GM12878 (cell line): Measurements from ENCODE around the gene ANXA11. TPM values are rescaled to one million over a fixed set of nuclear protein-coding genes. Genes with fewer than 3 reads are reported as not detected.

Experiments
- ATAC-seq: fragments of 200-7000 bp; cut with Tn5 transposase; 3 replicates; pipeline ENCODE4 v1.9.1; 2020; ENCODE audit warnings: mild to moderate bottlenecking, moderate library complexity
- BruUV-seq: library from RNA; stranded (reverse); fragments of 400-500 nt; replicated peaks from 2 replicates; lab custom pipeline; 2021; lab: Mats Ljungman, UMichigan
- CTCF ChIA-PET: fragments of 300-600 bp; sonication (Branson Sonifier 250); formaldehyde crosslinking; extraction: SDS; loops from one replicate; lab custom pipeline; 2021; ENCODE audit warnings: inconsistent platforms; lab: Yijun Ruan, JAX
- POLR2A ChIA-PET: fragments of 350-600 bp; formaldehyde crosslinking; extraction: SDS; loops from one replicate; lab custom pipeline; 2021; ENCODE audit warnings: inconsistent platforms; lab: Charles Lee
- RAD21 ChIA-PET: fragments of 300-600 bp; sonication (Branson Sonifier 250); formaldehyde crosslinking; loops from one replicate; lab custom pipeline; 2023; ENCODE audit warnings: antibody characterized with exemption; ENCODE audit not compliant: unreplicated experiment; lab: Charles Lee
- SMC1A ChIA-PET: fragments of 300-600 bp; sonication (Branson Sonifier 250); formaldehyde crosslinking; loops from one replicate; lab custom pipeline; 2023; ENCODE audit not compliant: unreplicated experiment, uncharacterized antibody; lab: Charles Lee
- DNase-seq: peaks from one replicate; pipeline ENCODE4 v3.0.0-alpha.2; 2011; ENCODE audit warnings: low read depth, low spot score
- FAIRE-seq: peaks from 3 replicates; lab custom pipeline; 2011; peaks lifted over from hg19 to GRCh38; lab: Jason Lieb, UNC
- H2AFZ ChIP-seq: 2 replicates; pipeline ENCODE4 v1.6.0; 2011; ENCODE audit warnings: low read depth, low read length, control low read depth; ENCODE audit not compliant: control insufficient read depth
- H3K27ac ChIP-seq: 2 replicates; pipeline ENCODE4 v1.5.1; 2011; ENCODE audit warnings: control low read depth; ENCODE audit not compliant: control insufficient read depth, insufficient read depth
- H3K27me3 ChIP-seq, 2 experiments: replicated peaks in 1 of 2; 2 replicates each; pipeline versions ENCODE4 v1.6.0 to v1.6.1; 2011; ENCODE audit warnings: low read length in 1 of 2; ENCODE audit not compliant: control insufficient read depth in 2 of 2, insufficient read depth in 2 of 2
- H3K36me3 ChIP-seq, 2 experiments: 2 replicates each; pipeline ENCODE4 v1.5.1; 2011; ENCODE audit warnings: low read length in 1 of 2; ENCODE audit not compliant: control insufficient read depth in 2 of 2, insufficient read depth in 2 of 2
- H3K4me1 ChIP-seq: 2 replicates; pipeline ENCODE4 v1.6.1; 2011; ENCODE audit warnings: mild to moderate bottlenecking, low read length, moderate library complexity, mixed read lengths; ENCODE audit not compliant: control insufficient read depth, insufficient read depth
- H3K4me2 ChIP-seq: 2 replicates; pipeline ENCODE4 v1.6.0; 2011; ENCODE audit warnings: control low read depth; ENCODE audit not compliant: control insufficient read depth, insufficient read depth
- H3K4me3 ChIP-seq: fragments of 200-600 bp; sonication (generic); 2 replicates; pipeline ENCODE4 v1.5.1; 2016
- H3K79me2 ChIP-seq: 2 replicates; pipeline ENCODE4 v1.6.0; 2011; ENCODE audit warnings: low read length; ENCODE audit not compliant: control insufficient read depth, insufficient read depth
- H3K9ac ChIP-seq: 2 replicates; pipeline ENCODE4 v1.8.0; 2011; ENCODE audit warnings: low read length, control low read depth, mixed read lengths; ENCODE audit not compliant: control insufficient read depth, insufficient read depth
- H3K9me3 ChIP-seq: replicated peaks from 3 replicates; pipeline ENCODE4 v1.5.1; 2011; ENCODE audit warnings: mild to moderate bottlenecking, low read length; ENCODE audit not compliant: control insufficient read depth, insufficient read depth
- H4K20me1 ChIP-seq: 2 replicates; pipeline ENCODE4 v1.6.0; 2011; ENCODE audit not compliant: control insufficient read depth, insufficient read depth
- BCL11A ChIP-seq: IDR thresholded peaks from 2 replicates; pipeline ENCODE4 v1.6.1; 2011; ENCODE audit warnings: low read depth, low read length
- BCLAF1 ChIP-seq: fragments of 450-650 bp; IDR thresholded peaks from 2 replicates; pipeline ENCODE4 v1.6.1; 2017; ENCODE audit warnings: antibody characterized with exemption, mild to moderate bottlenecking, moderate library complexity
- CBFB ChIP-seq: IDR thresholded peaks from 2 replicates; pipeline ENCODE4 v1.6.1; 2016; ENCODE audit warnings: antibody characterized with exemption, low read depth
- EED ChIP-seq: sonication (generic); IDR thresholded peaks from 2 replicates; pipeline ENCODE4 v1.6.1; 2016; ENCODE audit warnings: antibody characterized with exemption, low read depth
- EP300 ChIP-seq, 2 experiments: fragments of 150-350 bp in 1 of 2; IDR thresholded peaks; 2 replicates each; pipeline ENCODE4 v1.6.1; 2011 to 2012; ENCODE audit warnings: low read depth in 2 of 2, low read length in 2 of 2, borderline replicate concordance in 1 of 2, improper control_type of control experiment in 1 of 2, inconsistent platforms in 1 of 2; ENCODE audit not compliant: control insufficient read depth in 1 of 2
- HDGF ChIP-seq: fragments of 450-650 bp; IDR thresholded peaks from 2 replicates; pipeline ENCODE4 v1.6.1; 2016; ENCODE audit warnings: antibody characterized with exemption
- IKZF2 ChIP-seq, 2 experiments: fragments of 450-650 bp; IDR thresholded peaks; 2 replicates each; pipeline ENCODE4 v1.6.1; 2017; ENCODE audit warnings: mild to moderate bottlenecking in 2 of 2, moderate library complexity in 2 of 2
- MXI1 ChIP-seq: fragments of 150-350 bp; IDR thresholded peaks from 2 replicates; pipeline ENCODE4 v1.6.1; 2011; ENCODE audit warnings: low read depth, mild to moderate bottlenecking, inconsistent platforms, low read length, improper control_type of control experiment
- NBN ChIP-seq: fragments of 450-650 bp; IDR thresholded peaks from 2 replicates; pipeline ENCODE4 v1.6.1; 2016
- SREBF1 ChIP-seq: IDR thresholded peaks from 2 replicates; pipeline ENCODE4 v1.6.1; 2012; ENCODE audit warnings: mild to moderate bottlenecking, low read length
- TCF7 ChIP-seq: IDR thresholded peaks from 2 replicates; pipeline ENCODE4 v1.6.1; 2014; ENCODE audit warnings: antibody characterized with exemption, borderline replicate concordance
- WRNIP1 ChIP-seq: IDR thresholded peaks from 2 replicates; pipeline ENCODE4 v1.6.1; 2011; ENCODE audit warnings: low read depth, low read length, improper control_type of control experiment, borderline replicate concordance
- ZNF217 ChIP-seq: fragments of 450-650 bp; IDR thresholded peaks from 2 replicates; pipeline ENCODE4 v1.6.1; 2017; ENCODE audit warnings: antibody characterized with exemption, mild to moderate bottlenecking
- WGBS: methylation state at CpG from one replicate; pipeline ENCODE4 v1.1.6; 2016; ENCODE audit warnings: low lambda C conversion rate; ENCODE audit not compliant: insufficient replicate concordance, insufficient coverage; ENCODE audit errors: missing lambda C conversion rate; 5-methylcytosine and 5-hydroxymethylcytosine counted together
- in situ Hi-C: fragments of 300-500 bp; cut with MboI; formaldehyde crosslinking; loops from 9 replicates; pipeline ENCODE4 v1.14.3; 2018; ENCODE audit warnings: mixed read lengths
- intact Hi-C: fragments of 100-400 bp; cut with micrococcal nuclease; formaldehyde crosslinking; loops from one replicate; pipeline ENCODE4 v1.14.2; 2022; ENCODE audit not compliant: unreplicated experiment
- polyA plus RNA-seq, 11 experiments: library from polyadenylated mRNA; depleted of rRNA in 4 of 11; unstranded in 6 of 11; stranded (reverse) in 5 of 11; fragments of >200 nt; fragmentation: Nextera tagmentation in 4 of 11; fragmentation: Illumina TruSeq in 1 of 11; extraction: Ambion mirVana in 4 of 11; extraction: Trizol in 1 of 11; gene quantifications; 1 replicate in 1 of 11; 2 replicates in 10 of 11; pipeline versions ENCODE4 v1.2.1 to v1.2.3, GENCODE V29; 2011 to 2016; ENCODE audit warnings: inconsistent platforms in 2 of 11, missing spikeins in 2 of 11, low read depth in 1 of 11
- total RNA-seq, 4 experiments: library from RNA; depleted of rRNA in 3 of 4; stranded (reverse); fragments of >200 nt in 3 of 4; fragmentation: Illumina TruSeq in 1 of 4; extraction: Trizol in 1 of 4; gene quantifications; 2 replicates each; pipeline versions ENCODE4 v1.2.1 to v1.2.3, GENCODE V29; 2013 to 2021
- TF ChIP-seq, protein P1 (sequence below): fragments of 450-650 bp; IDR thresholded peaks from 2 replicates; pipeline ENCODE4 v1.6.1; 2016; ENCODE audit warnings: mild to moderate bottlenecking
- TF ChIP-seq, protein P2 (sequence below): IDR thresholded peaks from 2 replicates; pipeline ENCODE4 v1.6.1; 2012; ENCODE audit warnings: low read length, inconsistent platforms

ANXA11 gene
- total and polyA plus RNA-seq, 10 of the 15 experiments (the other 5 are each of a cell fraction or from before 2014, with no cell fraction given): 25.0 to 129 (median 72.2) TPM

- Histone ChIP-seq H3K4me2 (peak overlapping the region; percentile 88), H3K9me3 (peaks cover 4% of the 10 kb centered on the region), H4K20me1 (no peaks in the 10 kb centered on the region), H3K4me3 (0 out of 2 replicates have a peak overlapping the region, but pooled peaks have one; percentile 36), H3K27ac (peak overlapping the region; percentile 67), H3K4me1 (peaks cover 17% of the 10 kb centered on the region), H2AFZ (no peak overlapping the region), H3K9ac (peak overlapping the region; percentile 61), H3K79me2 (peaks cover 59% of the 10 kb centered on the region), H3K36me3 (peaks cover 0 to 6% of the 10 kb centered on the region in 2 experiments; a peak in 3 of 4 replicates), H3K27me3 (no peaks in the 10 kb centered on the region)
- ATAC-seq (peak; percentile 95), DNase-seq (peak; percentile 68), FAIRE-seq (peak; percentile 35)
- no TSS peak for BruUV-seq
- ChIA-PET CTCF (interaction anchor here (0.6 to 1.6 kb wide), 6 partner anchors 9 to 1694 kb away, joined by 3 to 8 read pairs (median 4); partner anchors contain the start of gene ANXA11), RAD21 (interaction anchor here (0.6 to 2.6 kb wide), 2 partner anchors 9 to 22 kb away, joined by 3 to 30 read pairs; no protein-coding TSS in a partner anchor), SMC1A (interaction anchor here (0.6 to 2.1 kb wide), 4 partner anchors 9 to 52 kb away, joined by 3 to 22 read pairs (median 6); no protein-coding TSS in a partner anchor), POLR2A (interaction anchor here (0.7 to 2.0 kb wide), 2 partner anchors 9 kb away, joined by 3 to 17 read pairs; partner anchors contain the start of gene ANXA11)
- 16% methylated on average over 8 of the region's 8 CpGs for WGBS
- in situ Hi-C loops: no loop called here
- intact Hi-C loops: no loop called here
- TF ChIP-seq EED (peak; percentile 58; the same call in 1 of the 2 replicates), HDGF (no peak; the same call in 1 of the 2 replicates), BCL11A (0 out of 2 replicates have a peak, but pooled peaks have one; percentile 2), ZNF217 (0 out of 2 replicates have a peak, but pooled peaks have one; percentile 21), TCF7 (no peak), WRNIP1 (no peak), IKZF2 (IDR thresholded peaks at IDR 0.05) (peak; percentile 82 to 84), BCLAF1 (no peak), NBN (peak; percentile 41), CBFB (no peak), SREBF1 (no peak), EP300 (IDR thresholded peaks at IDR 0.05; ENCODE audit: borderline replicate concordance in 1 of 2, control insufficient read depth in 1 of 2, low read depth in 2 of 2, low read length in 2 of 2) (peak; percentile 9 to 31; a peak in 2 of 4 replicates), MXI1 (peak; percentile 77)
- TF ChIP-seq, protein P1, sequence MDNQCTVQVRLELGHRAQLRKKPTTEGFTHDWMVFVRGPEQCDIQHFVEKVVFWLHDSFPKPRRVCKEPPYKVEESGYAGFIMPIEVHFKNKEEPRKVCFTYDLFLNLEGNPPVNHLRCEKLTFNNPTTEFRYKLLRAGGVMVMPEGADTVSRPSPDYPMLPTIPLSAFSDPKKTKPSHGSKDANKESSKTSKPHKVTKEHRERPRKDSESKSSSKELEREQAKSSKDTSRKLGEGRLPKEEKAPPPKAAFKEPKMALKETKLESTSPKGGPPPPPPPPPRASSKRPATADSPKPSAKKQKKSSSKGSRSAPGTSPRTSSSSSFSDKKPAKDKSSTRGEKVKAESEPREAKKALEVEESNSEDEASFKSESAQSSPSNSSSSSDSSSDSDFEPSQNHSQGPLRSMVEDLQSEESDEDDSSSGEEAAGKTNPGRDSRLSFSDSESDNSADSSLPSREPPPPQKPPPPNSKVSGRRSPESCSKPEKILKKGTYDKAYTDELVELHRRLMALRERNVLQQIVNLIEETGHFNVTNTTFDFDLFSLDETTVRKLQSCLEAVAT: 0 out of 2 replicates have a peak, but pooled peaks have one; percentile 34
- TF ChIP-seq, protein P2, sequence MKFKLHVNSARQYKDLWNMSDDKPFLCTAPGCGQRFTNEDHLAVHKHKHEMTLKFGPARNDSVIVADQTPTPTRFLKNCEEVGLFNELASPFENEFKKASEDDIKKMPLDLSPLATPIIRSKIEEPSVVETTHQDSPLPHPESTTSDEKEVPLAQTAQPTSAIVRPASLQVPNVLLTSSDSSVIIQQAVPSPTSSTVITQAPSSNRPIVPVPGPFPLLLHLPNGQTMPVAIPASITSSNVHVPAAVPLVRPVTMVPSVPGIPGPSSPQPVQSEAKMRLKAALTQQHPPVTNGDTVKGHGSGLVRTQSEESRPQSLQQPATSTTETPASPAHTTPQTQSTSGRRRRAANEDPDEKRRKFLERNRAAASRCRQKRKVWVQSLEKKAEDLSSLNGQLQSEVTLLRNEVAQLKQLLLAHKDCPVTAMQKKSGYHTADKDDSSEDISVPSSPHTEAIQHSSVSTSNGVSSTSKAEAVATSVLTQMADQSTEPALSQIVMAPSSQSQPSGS: no peak
These were observed 8.9 kb downstream of the ANXA11 start for GRCh38 chr10:80196270-80196949.
